KMS-11 (cell line): ENCODE data around the gene MCTP2.

Experiments used
- H2AFZ ChIP-seq: fragments of 200-600 bp; sonication (generic); 2 replicates; pipeline ENCODE4 v1.6.1; 2016; ENCODE audit warnings: antibody characterized with exemption, mixed run types, low read depth
- H3K27ac ChIP-seq: fragments of 200-600 bp; sonication (generic); 2 replicates; pipeline ENCODE4 v1.6.1; 2016; ENCODE audit warnings: mild to moderate bottlenecking, mixed run types
- H3K27me3 ChIP-seq: fragments of 200-600 bp; sonication (generic); 2 replicates; pipeline ENCODE4 v1.6.1; 2017; ENCODE audit warnings: mild to moderate bottlenecking, low read depth, mixed run types, moderate library complexity; ENCODE audit not compliant: insufficient read depth
- H3K36me3 ChIP-seq: fragments of 200-600 bp; sonication (generic); 2 replicates; pipeline ENCODE4 v1.6.1; 2017; ENCODE audit warnings: mild to moderate bottlenecking, mixed run types; ENCODE audit not compliant: insufficient read depth
- H3K4me1 ChIP-seq: fragments of 200-600 bp; sonication (generic); 2 replicates; pipeline ENCODE4 v1.6.1; 2016; ENCODE audit warnings: mild to moderate bottlenecking, low read depth, mixed run types; ENCODE audit not compliant: poor library complexity, severe bottlenecking
- H3K4me2 ChIP-seq: fragments of 200-600 bp; sonication (generic); 2 replicates; pipeline ENCODE4 v1.7.0; 2016; ENCODE audit warnings: mild to moderate bottlenecking, mixed run types
- H3K4me3 ChIP-seq: fragments of 200-600 bp; sonication (generic); IDR thresholded peaks from 2 replicates; pipeline ENCODE4 v1.6.1; 2017; ENCODE audit warnings: low read depth, low read length, mixed read lengths; ENCODE audit not compliant: insufficient read depth
- H3K79me2 ChIP-seq: fragments of 200-600 bp; sonication (generic); 2 replicates; pipeline ENCODE4 v1.6.1; 2016; ENCODE audit warnings: low read depth, mixed run types; ENCODE audit not compliant: insufficient read depth
- H3K9ac ChIP-seq: fragments of 200-600 bp; sonication (generic); 2 replicates; pipeline ENCODE4 v1.6.1; 2016; ENCODE audit warnings: mild to moderate bottlenecking, mixed run types
- H4K20me1 ChIP-seq: fragments of 200-600 bp; sonication (generic); 2 replicates; pipeline ENCODE4 v1.6.1; 2016; ENCODE audit warnings: mild to moderate bottlenecking, mixed run types; ENCODE audit not compliant: insufficient read depth
- CTCF ChIP-seq: fragments of 200-600 bp; sonication (generic); conservative IDR thresholded peaks from 2 replicates; pipeline ENCODE4 v1.6.1; 2017; ENCODE audit warnings: low read depth, mild to moderate bottlenecking, antibody characterized with exemption, low read length, moderate library complexity, mixed read lengths

The MCTP2 gene

GRCh38 chr15:94263341-94264273 lies 32.2 kb downstream of the MCTP2 start:
- Histone ChIP-seq H3K4me3 (no peak overlapping the region), H3K27me3 (no peaks in the 10 kb centered on the region), H3K79me2 (no peaks in the 10 kb centered on the region), H3K4me1 (no peaks in the 10 kb centered on the region), H2AFZ (no peak overlapping the region), H4K20me1 (no peaks in the 10 kb centered on the region), H3K4me2 (no peak overlapping the region), H3K36me3 (no peaks in the 10 kb centered on the region), H3K27ac (no peak overlapping the region), H3K9ac (no peak overlapping the region)
- no peak for TF ChIP-seq CTCF

GRCh38 chr15:94265009-94265408 lies 33.6 kb downstream of the MCTP2 start:
- no peaks in the 10 kb centered on the region for H3K4me1 ChIP-seq
- no peaks in the 10 kb centered on the region for H3K79me2 ChIP-seq

GRCh38 chr15:94265982-94266381 lies 34.6 kb downstream of the MCTP2 start:
- Histone ChIP-seq H4K20me1 (no peaks in the 10 kb centered on the region), H3K27me3 (no peaks in the 10 kb centered on the region), H3K4me1 (no peaks in the 10 kb centered on the region), H3K4me3 (no peak overlapping the region), H3K79me2 (no peaks in the 10 kb centered on the region), H3K36me3 (no peaks in the 10 kb centered on the region), H3K4me2 (no peak overlapping the region), H2AFZ (no peak overlapping the region), H3K9ac (no peak overlapping the region), H3K27ac (no peak overlapping the region)
- TF ChIP-seq CTCF, result no peak

More at GRCh38 chr15:94265009-94265408, 33.6 kb downstream of the MCTP2 start:
- H3K9ac ChIP-seq, result no peak overlapping the region
- H3K4me2 ChIP-seq, result no peak overlapping the region
- H3K4me3 ChIP-seq, result no peak overlapping the region
- H3K27ac ChIP-seq, result no peak overlapping the region
- no peaks in the 10 kb centered on the region for H4K20me1 ChIP-seq
- TF ChIP-seq CTCF, result no peak
- no peaks in the 10 kb centered on the region for H3K36me3 ChIP-seq
- H2AFZ ChIP-seq, result no peak overlapping the region
- H3K27me3 ChIP-seq, result no peaks in the 10 kb centered on the region

- no peak overlapping the region for H3K4me3 ChIP-seq
- no peak for TF ChIP-seq CTCF
- H2AFZ ChIP-seq, result no peak overlapping the region
- H4K20me1 ChIP-seq, result no peaks in the 10 kb centered on the region
- no peaks in the 10 kb centered on the region for H3K79me2 ChIP-seq
- no peak overlapping the region for H3K4me2 ChIP-seq
- no peaks in the 10 kb centered on the region for H3K4me1 ChIP-seq
- H3K27ac ChIP-seq, result no peak overlapping the region
- no peak overlapping the region for H3K9ac ChIP-seq
- H3K36me3 ChIP-seq, result no peaks in the 10 kb centered on the region
- no peaks in the 10 kb centered on the region for H3K27me3 ChIP-seq
Measured at GRCh38 chr15:94266789-94267188, 35.4 kb downstream of the MCTP2 start.
